Frontal cortex (tissue), 4 donors: ENCODE results near the gene ZNF221. TPM values are rescaled to one million over a fixed set of nuclear protein-coding genes. Genes with fewer than 3 reads are reported as not detected.
"Not testable (repeated sequence)": the region's sequence is repeated elsewhere in the genome, so short reads cannot be mapped to it uniquely, and the experiment has no call there.

Experiments used
- DNase-seq, 2 donors: peaks; one replicate each; pipeline ENCODE4 v3.0.0; 2012; ENCODE audit warnings: low spot score in 2 of 2
- FAIRE-seq: peaks from 2 replicates; lab custom pipeline; 2012; peaks lifted over from hg19 to GRCh38; lab: Jason Lieb, UNC
- total RNA-seq: library from RNA; depleted of rRNA; stranded (reverse); fragments of >200 nt; gene quantifications from one replicate; pipeline ENCODE4 v1.2.3, GENCODE V29; 2014
- donor health status: control.
- donor health status: control.
- donor health status: control.

The ZNF221 gene
- total RNA-seq: 15.9 TPM

- FAIRE-seq: no peak
- DNase-seq: peak; percentile 66 to 84
Measured at GRCh38 chr19:43950834-43951645, at the start of gene ZNF221. TSS of gene ZNF221 (plus strand) at chr19:43951228. CDS start at chr19:43962727, 11,499 bp downstream.

DNA sequence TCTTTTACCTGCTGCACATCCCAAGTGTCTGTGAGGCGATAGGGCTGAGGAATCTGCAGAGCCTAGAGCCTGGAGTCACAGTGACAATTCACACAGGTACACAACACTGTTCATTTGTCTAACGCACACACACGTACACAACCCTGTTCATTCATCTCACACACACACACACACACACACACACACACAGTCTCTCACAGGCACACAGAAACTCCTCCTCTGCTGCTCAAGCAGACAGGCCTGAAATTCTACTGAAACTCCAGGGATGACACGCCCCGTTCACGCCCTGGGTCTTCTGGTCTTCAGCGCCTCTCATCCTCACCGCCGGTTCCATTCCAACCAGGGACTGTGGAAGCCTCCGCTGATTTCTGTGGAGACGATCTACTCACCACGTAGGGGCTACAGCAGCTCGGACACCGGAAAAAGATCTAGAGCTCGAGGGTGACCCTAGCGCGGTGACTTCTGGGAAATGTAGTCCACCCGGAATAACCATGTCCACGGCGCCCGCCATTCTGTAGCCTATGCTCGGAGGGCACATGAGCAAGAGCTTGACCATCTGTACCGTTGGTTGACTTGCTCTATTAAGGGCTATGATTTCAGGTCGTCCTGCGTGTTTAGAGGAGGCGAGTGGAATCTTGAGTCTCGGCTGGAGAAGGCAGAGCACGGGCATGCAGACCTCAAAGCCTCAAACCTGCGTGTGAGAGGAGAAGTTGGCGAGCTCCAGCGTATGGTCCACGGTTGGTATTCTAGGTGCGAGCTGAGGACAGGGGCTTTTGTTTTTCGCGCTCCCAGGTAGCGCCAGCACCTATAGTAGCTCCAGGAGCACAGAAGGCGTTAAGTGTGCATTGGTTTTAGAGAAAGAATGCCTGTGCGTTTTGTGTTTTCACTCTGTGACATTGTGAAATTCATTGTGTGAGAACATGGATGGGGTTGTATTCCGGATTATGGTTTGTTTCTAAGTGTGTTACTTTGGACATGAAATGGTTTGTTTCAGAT, 49.3 kb upstream of the ZNF221 start:
- FAIRE-seq: no peak
- DNase-seq: peak; percentile 33 to 51

DNA sequence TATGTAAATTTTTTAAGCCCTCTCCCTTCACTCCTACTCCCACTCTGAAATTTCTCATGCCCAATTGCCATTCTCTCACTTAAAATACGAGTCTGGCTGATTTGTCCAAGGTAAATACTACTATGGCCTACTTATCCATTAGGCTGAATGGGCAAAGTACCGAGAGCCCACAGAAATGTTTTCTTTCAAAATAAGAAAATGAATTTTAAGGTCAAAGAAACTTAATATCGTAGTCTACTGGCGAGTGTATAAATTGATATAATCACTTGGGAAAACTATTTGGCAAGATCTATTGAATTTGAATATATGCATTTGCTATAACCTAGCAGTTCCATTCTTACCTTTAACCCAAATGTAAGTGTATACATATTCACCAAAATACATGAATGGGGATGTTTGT, 48.6 kb upstream of the ZNF221 start:
- FAIRE-seq (no peak), DNase-seq (no peak)

GRCh38 chr19:43905897-43906296, 45.1 kb upstream of the ZNF221 start:
- FAIRE-seq: no peak
- DNase-seq: no peak

GRCh38 chr19:43906774-43907173, 44.3 kb upstream of the ZNF221 start:
- no peak for DNase-seq
- no peak for FAIRE-seq

- DNase-seq (no peak), FAIRE-seq (no peak)
Measured at GRCh38 chr19:43908659-43909058, 42.4 kb upstream of the ZNF221 start.

DNA sequence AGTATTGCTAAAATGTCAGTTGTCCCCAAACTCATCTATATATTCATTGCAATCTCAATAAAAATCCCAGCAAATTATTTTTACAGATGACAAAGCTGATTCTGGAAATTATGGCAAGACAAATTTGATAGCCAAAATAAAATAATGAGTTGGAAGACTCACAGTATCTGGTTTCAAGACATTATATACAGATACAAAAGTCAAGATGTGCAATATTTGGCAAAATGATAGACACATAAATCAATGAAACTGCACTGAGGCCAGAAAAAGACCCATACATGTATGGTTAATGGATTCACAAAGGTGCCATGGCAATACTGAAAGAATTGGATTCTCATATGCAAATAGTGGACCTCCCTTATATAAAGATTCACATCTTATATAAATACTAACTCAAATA, 40.1 kb upstream of the ZNF221 start:
- no peak for FAIRE-seq
- no peak for DNase-seq

DNA sequence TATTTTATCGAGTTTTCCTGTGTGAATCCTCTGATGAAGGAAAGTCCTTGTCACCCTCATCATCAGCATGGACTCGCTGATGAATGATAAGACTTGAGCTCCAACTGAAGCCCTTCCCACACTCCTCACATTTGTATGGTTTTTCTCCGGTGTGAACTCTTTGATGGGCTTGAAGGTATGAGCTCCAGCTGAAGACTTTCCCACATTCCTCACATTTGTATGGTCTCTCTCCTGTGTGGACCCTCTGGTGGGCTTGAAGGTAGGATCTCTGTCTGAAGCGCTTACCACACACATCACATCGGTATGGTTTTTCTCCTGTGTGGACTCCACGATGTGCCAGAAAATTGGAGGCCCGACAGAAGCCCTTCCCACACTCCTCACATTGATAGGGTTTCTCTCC, 37.6 kb upstream of the ZNF221 start:
- DNase-seq: no peak
- no peak for FAIRE-seq

DNA sequence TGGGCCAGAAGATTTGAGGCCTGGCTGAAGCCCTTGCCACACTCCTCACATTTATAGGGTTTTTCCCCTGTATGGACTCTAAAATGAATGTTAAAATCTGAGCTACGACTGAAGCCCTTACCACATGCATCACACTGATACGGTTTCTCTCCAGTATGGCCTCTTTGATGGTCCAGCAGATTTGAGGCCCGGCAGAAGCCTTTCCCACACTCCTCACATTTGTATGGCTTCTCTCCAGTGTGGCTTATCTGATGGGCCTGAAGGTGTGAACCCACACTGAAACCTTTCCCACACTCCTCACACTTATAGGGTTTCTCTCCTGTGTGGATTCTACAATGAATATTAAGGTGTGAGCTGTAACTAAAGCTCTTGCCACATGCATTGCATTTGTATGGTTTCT, 37.0 kb upstream of the ZNF221 start:
- no peak for FAIRE-seq
- DNase-seq: no peak

DNA sequence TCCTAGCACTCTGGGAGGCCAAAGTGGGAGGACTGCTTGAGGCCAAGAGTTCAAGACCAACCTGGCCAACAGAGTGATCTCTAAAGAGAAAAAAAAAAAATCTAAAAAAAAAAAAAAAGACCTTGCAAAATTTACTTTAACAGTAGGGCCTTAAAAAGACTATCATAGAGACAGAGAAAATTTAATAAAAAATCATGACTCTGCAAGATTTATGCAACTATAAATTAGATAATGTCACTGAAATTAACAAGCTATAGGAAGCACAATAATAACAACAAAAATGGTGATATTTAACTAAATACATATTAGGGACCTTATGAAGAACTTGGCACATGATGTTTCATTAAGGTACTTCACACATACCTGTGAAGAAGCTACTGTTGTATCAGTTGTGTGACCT, 27.2 kb upstream of the ZNF221 start:
- DNase-seq: no peak
- FAIRE-seq: no peak

DNA sequence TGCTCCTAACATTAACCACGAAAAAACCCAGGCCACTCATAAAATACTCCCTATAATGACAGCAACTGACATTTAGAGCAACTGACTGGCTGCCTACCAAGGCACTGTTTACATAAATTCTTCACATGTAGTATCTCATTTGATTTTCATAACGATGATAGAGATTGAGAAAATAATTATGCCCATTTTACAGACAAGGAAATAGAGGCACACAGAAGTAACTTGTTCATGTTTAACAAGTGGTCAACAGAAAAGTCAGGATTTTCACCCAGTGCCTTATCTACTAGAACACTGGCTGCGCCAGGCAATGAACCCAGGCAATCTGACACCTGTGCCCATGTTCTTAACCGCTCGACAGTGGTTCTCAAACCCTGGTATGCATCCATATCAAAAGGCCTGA, 22.2 kb upstream of the ZNF221 start:
- DNase-seq: no peak
- no peak for FAIRE-seq

GRCh38 chr19:43934055-43934984, 16.7 kb upstream of the ZNF221 start:
- no peak for DNase-seq
- FAIRE-seq: no peak

DNA sequence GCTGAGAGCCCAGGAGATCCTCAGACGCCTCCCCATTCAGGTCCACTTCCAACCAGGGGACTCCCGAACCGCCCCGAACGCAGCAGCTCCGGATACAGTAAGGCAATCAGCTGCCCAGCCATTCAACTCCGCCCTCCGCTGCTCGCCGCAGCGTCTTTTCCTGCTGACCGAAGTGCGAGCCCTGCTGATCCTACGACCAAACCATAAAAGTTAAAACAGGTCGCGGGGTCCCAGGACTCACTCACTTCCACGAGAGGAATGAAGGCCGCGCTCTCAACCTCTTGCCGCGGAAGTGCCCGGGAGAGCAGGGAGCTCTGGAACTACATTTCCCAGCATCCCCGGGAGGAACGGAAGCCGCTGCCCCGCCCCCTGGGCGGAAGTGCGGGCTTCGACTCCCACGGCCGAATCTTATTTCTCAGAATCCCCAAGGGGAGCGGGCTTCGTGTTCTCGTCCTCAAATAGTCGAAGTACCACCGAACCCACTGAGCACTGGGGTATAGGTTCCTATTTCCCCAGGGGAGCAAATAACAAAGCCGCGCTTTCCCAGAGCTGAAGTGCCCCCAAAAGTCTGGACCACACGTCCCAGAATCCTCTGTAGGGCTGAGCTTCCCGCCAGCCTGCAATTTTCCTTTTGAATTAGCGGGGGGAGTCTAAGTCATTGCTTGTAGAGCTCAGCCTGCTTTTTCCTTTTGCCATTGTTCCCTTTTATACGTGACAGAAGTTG, 15.9 kb upstream of the ZNF221 start, which contains the start of gene ZNF45:
ZNF45 (minus strand) TSS at position 298 of the 724 bp plus-strand sequence. CDS start 13,097 bp downstream, outside the sequence.
- no peak for FAIRE-seq
- DNase-seq: peak; percentile 71 to 87

DNA sequence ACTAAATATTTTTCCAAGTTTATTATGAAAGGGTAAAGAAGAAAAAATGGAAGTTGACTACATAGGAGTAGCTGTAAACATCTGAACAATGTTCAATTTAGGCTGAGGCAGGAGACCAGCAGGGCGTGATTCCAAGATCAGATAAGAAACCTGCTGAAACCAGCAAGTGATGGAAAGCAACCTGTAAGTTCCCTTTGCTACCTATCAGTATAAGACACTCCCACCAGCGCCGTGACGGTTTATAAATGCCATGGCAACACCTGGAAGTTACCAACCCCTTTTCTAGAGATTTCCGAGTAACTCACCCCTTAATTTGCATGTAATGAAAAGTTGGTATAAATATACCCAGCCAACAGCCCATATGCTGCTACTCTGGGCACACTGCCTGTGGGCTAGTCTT, 14.8 kb upstream of the ZNF221 start:
- DNase-seq: no peak
- no peak for FAIRE-seq

- DNase-seq (no peak), FAIRE-seq (no peak)
Measured at GRCh38 chr19:43939557-43940260, 11.3 kb upstream of the ZNF221 start.

DNA sequence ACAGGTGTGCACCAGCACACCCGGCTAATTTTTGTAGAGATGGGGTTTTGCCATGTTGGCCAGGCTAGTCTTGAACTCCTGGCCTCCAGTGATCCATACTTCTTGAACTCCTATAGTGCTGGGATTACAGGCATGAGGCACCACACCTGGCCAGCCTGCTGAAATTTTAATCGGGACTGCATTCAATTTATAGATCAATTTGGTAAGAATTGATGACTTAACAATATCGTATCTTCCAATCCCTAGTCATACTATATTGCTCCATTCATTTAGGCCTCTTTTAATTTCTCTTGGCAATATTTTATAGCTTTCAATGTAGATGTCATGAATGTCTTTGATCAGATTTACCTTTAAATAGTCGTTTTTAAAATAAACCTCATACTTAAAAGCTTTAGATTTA, 10.3 kb upstream of the ZNF221 start:
- FAIRE-seq (no peak), DNase-seq (no peak)

DNA sequence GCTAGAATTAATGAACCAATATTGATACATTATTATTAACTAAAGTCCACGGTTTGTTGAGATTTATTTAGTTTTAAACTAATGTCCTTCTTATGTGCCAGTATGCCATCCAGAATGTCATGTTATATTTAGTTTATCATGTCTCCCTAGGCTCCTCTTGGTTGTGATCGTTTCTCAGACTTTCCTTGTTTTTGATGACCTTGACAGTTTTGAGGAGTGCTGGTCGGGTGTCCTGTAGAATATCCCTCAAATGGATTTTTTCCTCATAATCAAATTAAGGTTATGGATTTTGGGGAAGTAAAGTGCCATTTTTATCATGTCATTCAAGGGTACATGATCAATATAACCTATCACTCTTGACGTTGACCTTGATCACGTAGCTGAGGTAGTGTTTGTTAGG, 9.8 kb upstream of the ZNF221 start:
- DNase-seq: no peak
- FAIRE-seq: no peak

- DNase-seq, FAIRE-seq: not testable (repeated sequence)
Measured at GRCh38 chr19:43947412-43947811, 3.6 kb upstream of the ZNF221 start.
